Panc1 (cell line): Measurements from ENCODE around the gene RAB15. TPM values are rescaled to one million over a fixed set of nuclear protein-coding genes. Genes with fewer than 3 reads are reported as not detected.

Experiments
- ATAC-seq: fragments of 200-7000 bp; cut with Tn5 transposase; 2 replicates; pipeline ENCODE4 v1.9.1; 2020; ENCODE audit warnings: mild to moderate bottlenecking, moderate library complexity
- BruUV-seq: library from RNA; stranded (reverse); fragments of 400-500 nt; replicated peaks from 2 replicates; lab custom pipeline; 2021; lab: Mats Ljungman, UMichigan
- CTCF ChIA-PET: fragments of 300-600 bp; sonication (Branson Sonifier 250); formaldehyde crosslinking; loops from one replicate; lab custom pipeline; 2022; ENCODE audit warnings: antibody characterized with exemption; lab: Charles Lee
- POLR2A ChIA-PET: fragments of 300-600 bp; sonication (Branson Sonifier 250); formaldehyde crosslinking; loops from one replicate; lab custom pipeline; 2022; ENCODE audit warnings: antibody characterized with exemption; lab: Charles Lee
- DNase-seq: peaks from one replicate; pipeline ENCODE4 v3.0.0-alpha.2; 2010; ENCODE audit warnings: low read depth, low spot score
- H3K27ac ChIP-seq: 2 replicates; pipeline ENCODE4 v1.5.1; 2011; ENCODE audit warnings: mild to moderate bottlenecking, low read length, inconsistent platforms
- H3K27me3 ChIP-seq: fragments of 200-500 bp; sonication (Bioruptor generic); 2 replicates; pipeline ENCODE4 v1.6.0; 2014; ENCODE audit warnings: low read length, inconsistent platforms; ENCODE audit not compliant: control insufficient read depth, insufficient read depth
- H3K36me3 ChIP-seq: fragments of 200-500 bp; sonication (Bioruptor generic); 2 replicates; pipeline ENCODE4 v1.5.1; 2014; ENCODE audit warnings: inconsistent platforms, mild to moderate bottlenecking, low read length, moderate library complexity; ENCODE audit not compliant: control insufficient read depth, insufficient read depth
- H3K4me1 ChIP-seq: 2 replicates; pipeline ENCODE4 v1.5.1; 2011; ENCODE audit warnings: inconsistent platforms, mild to moderate bottlenecking, low read length, moderate library complexity; ENCODE audit not compliant: control insufficient read depth, insufficient read depth
- H3K4me3 ChIP-seq, 2 experiments: 2 replicates each; pipeline ENCODE4 v1.5.1; 2011 to 2012; ENCODE audit warnings: low read depth in 2 of 2, low read length in 2 of 2, mild to moderate bottlenecking in 2 of 2, inconsistent platforms in 1 of 2, moderate library complexity in 1 of 2
- H3K9me3 ChIP-seq: fragments of 200-500 bp; sonication (Bioruptor generic); 2 replicates; pipeline ENCODE4 v1.5.1; 2014; ENCODE audit warnings: low read depth, mild to moderate bottlenecking, inconsistent platforms, low read length, moderate library complexity; ENCODE audit not compliant: control insufficient read depth, insufficient read depth
- CTCF ChIP-seq: fragments of 450-650 bp; IDR thresholded peaks from 2 replicates; pipeline ENCODE4 v1.5.1; 2017; ENCODE audit warnings: mild to moderate bottlenecking
- POLR2AphosphoS5 ChIP-seq: IDR thresholded peaks from 2 replicates; pipeline ENCODE4 v1.6.1; 2012; ENCODE audit warnings: mild to moderate bottlenecking, low read depth, low read length, moderate library complexity
- REST ChIP-seq, 2 experiments: IDR thresholded peaks; 2 replicates each; pipeline ENCODE4 v1.6.1; 2011 to 2012; ENCODE audit warnings: low read depth in 2 of 2, control low read depth in 1 of 2, low read length in 1 of 2, mild to moderate bottlenecking in 1 of 2, moderate library complexity in 1 of 2; ENCODE audit not compliant: insufficient read depth in 1 of 2
- SIN3A ChIP-seq: IDR thresholded peaks from 2 replicates; pipeline ENCODE4 v1.6.1; 2012; ENCODE audit warnings: low read depth, mild to moderate bottlenecking, low read length, moderate library complexity, borderline replicate concordance; ENCODE audit not compliant: insufficient read depth
- TCF7L2 ChIP-seq: IDR thresholded peaks from 2 replicates; pipeline ENCODE4 v1.6.1; 2011; ENCODE audit warnings: mild to moderate bottlenecking, low read depth, low read length, inconsistent platforms
- in situ Hi-C: cut with HindIII; loops from 2 replicates; pipeline ENCODE4 v1.10.0; 2016; ENCODE audit warnings: low sequenced_read_pairs, low pct_unique_long_range_greater_than_20kb
- intact Hi-C: fragments of 100-400 bp; cut with micrococcal nuclease; formaldehyde crosslinking; loops from one replicate; pipeline ENCODE4 v1.10.0; 2022; ENCODE audit not compliant: unreplicated experiment
- total RNA-seq: library from RNA; stranded (reverse); gene quantifications from one replicate; pipeline ENCODE4 v1.2.1, GENCODE V29; 2021; ENCODE audit not compliant: unreplicated experiment

RAB15 gene
- total RNA-seq, 1 experiment from 2014 or later = 6.0 TPM

- TF ChIP-seq CTCF = no peak
- no peak for TF ChIP-seq REST (IDR thresholded peaks at IDR 0.05; ENCODE audit: insufficient read depth in 1 of 2, low read depth in 2 of 2, low read length in 1 of 2)
- TF ChIP-seq SIN3A = no peak
- no peak for TF ChIP-seq TCF7L2
- TF ChIP-seq POLR2AphosphoS5 = no peak
- DNase-seq (no peak), ATAC-seq (no peak)
- CTCF ChIA-PET = no interaction called here
- Histone ChIP-seq H3K4me3 (no peak overlapping the region), H3K36me3 (no peaks in the 10 kb centered on the region), H3K27ac (no peak overlapping the region), H3K27me3 (no peaks in the 10 kb centered on the region), H3K4me1 (no peaks in the 10 kb centered on the region), H3K9me3 (no peaks in the 10 kb centered on the region)
- no TSS peak for BruUV-seq
- in situ Hi-C loops = no loop called here
- POLR2A ChIA-PET = no interaction called here
- intact Hi-C loops = no loop called here
Observed at GRCh38 chr14:64953661-64954060, 18.5 kb downstream of the RAB15 start.

- Histone ChIP-seq H3K36me3 (no peaks in the 10 kb centered on the region), H3K27ac (no peak overlapping the region), H3K9me3 (no peaks in the 10 kb centered on the region), H3K4me3 (no peak overlapping the region), H3K27me3 (no peaks in the 10 kb centered on the region), H3K4me1 (no peaks in the 10 kb centered on the region)
- ATAC-seq = no peak
- POLR2A ChIA-PET = no interaction called here
- intact Hi-C loops = no loop called here
- in situ Hi-C loops = no loop called here
- BruUV-seq = no TSS peak
- no peak for DNase-seq
- CTCF ChIA-PET = no interaction called here
- no peak for TF ChIP-seq TCF7L2
- TF ChIP-seq POLR2AphosphoS5 = no peak
- TF ChIP-seq CTCF = no peak
- TF ChIP-seq REST (IDR thresholded peaks at IDR 0.05; ENCODE audit: insufficient read depth in 1 of 2, low read depth in 2 of 2, low read length in 1 of 2) = no peak
- TF ChIP-seq SIN3A = no peak
Observed at GRCh38 chr14:64953310-64953654, 18.9 kb downstream of the RAB15 start.
